GM19438 (cell line): ENCODE measurements around the gene GRIK1.
"Not testable (repeated sequence)": the region's sequence is repeated elsewhere in the genome, so short reads cannot be mapped to it uniquely, and the experiment has no call there.

Experiments
- ATAC-seq: cut with Tn5 transposase; IDR thresholded peaks from one replicate; pipeline ENCODE4 v1.9.1; 2021; ENCODE audit warnings: low read depth; ENCODE audit not compliant: unreplicated experiment

Gene GRIK1

GRCh38 chr21:29627905-29628304 lies 311.9 kb downstream of the GRIK1 start:
- ATAC-seq: no peak

- no peak for ATAC-seq
Observed at GRCh38 chr21:29626801-29627470, 312.9 kb downstream of the GRIK1 start.

- no peak for ATAC-seq
Observed at GRCh38 chr21:29625990-29626389, 313.8 kb downstream of the GRIK1 start.

GRCh38 chr21:29624776-29625175 lies 315.0 kb downstream of the GRIK1 start:
- ATAC-seq: no peak

- no peak for ATAC-seq
Observed at GRCh38 chr21:29621525-29621924, 318.3 kb downstream of the GRIK1 start.

GRCh38 chr21:29616209-29616751 lies 323.5 kb downstream of the GRIK1 start:
- no peak for ATAC-seq

- ATAC-seq: no peak
Observed at GRCh38 chr21:29613877-29614276, 325.9 kb downstream of the GRIK1 start.

GRCh38 chr21:29613021-29613420 lies 326.8 kb downstream of the GRIK1 start:
- no peak for ATAC-seq

GRCh38 chr21:29610779-29611360 lies 328.9 kb downstream of the GRIK1 start:
- ATAC-seq: no peak

- ATAC-seq: no peak
Observed at GRCh38 chr21:29606613-29607012, 333.2 kb downstream of the GRIK1 start.

- not testable (repeated sequence) for ATAC-seq
Observed at GRCh38 chr21:29605219-29605618, 334.6 kb downstream of the GRIK1 start.

GRCh38 chr21:29604076-29604475 lies 335.7 kb downstream of the GRIK1 start:
- no peak for ATAC-seq

GRCh38 chr21:29601047-29601446 lies 338.7 kb downstream of the GRIK1 start:
- ATAC-seq: no peak

- no peak for ATAC-seq
Observed at GRCh38 chr21:29586696-29587095, 353.1 kb downstream of the GRIK1 start.

GRCh38 chr21:29585462-29585861 lies 354.3 kb downstream of the GRIK1 start:
- no peak for ATAC-seq

- ATAC-seq: no peak
Observed at GRCh38 chr21:29583424-29583924, 356.3 kb downstream of the GRIK1 start.

- no peak for ATAC-seq
Observed at GRCh38 chr21:29582855-29583254, 356.9 kb downstream of the GRIK1 start.

GRCh38 chr21:29581393-29581792 lies 358.4 kb downstream of the GRIK1 start:
- ATAC-seq: no peak

- no peak for ATAC-seq
Observed at GRCh38 chr21:29580732-29581285, 359.0 kb downstream of the GRIK1 start.

GRCh38 chr21:29578306-29578705 lies 361.5 kb downstream of the GRIK1 start:
- ATAC-seq: no peak

- ATAC-seq: no peak
Observed at GRCh38 chr21:29571949-29572348, 367.8 kb downstream of the GRIK1 start.
